ENCODE data around the gene ACAN. TPM values are rescaled to one million over a fixed set of nuclear protein-coding genes. Genes with fewer than 3 reads are reported as not detected.
A peak's percentile ranks its signal among the peaks of the same experiment; 100 is the strongest.

ACAN gene
- total and polyA plus RNA-seq, 2 of the 8 experiments (the other 6 are each of a cell fraction or from before 2014, with no cell fraction given): 0.71 to 0.73 TPM

- no peak for TF ChIP-seq TAF7 (optimal IDR thresholded peaks at IDR 0.05; ENCODE audit: borderline replicate concordance, low read depth, low read length)
- TF ChIP-seq, protein P1, sequence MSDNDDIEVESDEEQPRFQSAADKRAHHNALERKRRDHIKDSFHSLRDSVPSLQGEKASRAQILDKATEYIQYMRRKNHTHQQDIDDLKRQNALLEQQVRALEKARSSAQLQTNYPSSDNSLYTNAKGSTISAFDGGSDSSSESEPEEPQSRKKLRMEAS (IDR thresholded peaks at IDR 0.05): 0 out of 2 replicates have a peak, but pooled peaks have one; percentile 10
- no peak for TF ChIP-seq KDM1A (IDR thresholded peaks at IDR 0.05; ENCODE audit: borderline replicate concordance, low read length)
These were observed 75.5 kb downstream of the ACAN start (continued) for GRCh38 chr15:88878720-88879184.
